ENCODE measurements around the gene KLK14.

Gene KLK14

DNA sequence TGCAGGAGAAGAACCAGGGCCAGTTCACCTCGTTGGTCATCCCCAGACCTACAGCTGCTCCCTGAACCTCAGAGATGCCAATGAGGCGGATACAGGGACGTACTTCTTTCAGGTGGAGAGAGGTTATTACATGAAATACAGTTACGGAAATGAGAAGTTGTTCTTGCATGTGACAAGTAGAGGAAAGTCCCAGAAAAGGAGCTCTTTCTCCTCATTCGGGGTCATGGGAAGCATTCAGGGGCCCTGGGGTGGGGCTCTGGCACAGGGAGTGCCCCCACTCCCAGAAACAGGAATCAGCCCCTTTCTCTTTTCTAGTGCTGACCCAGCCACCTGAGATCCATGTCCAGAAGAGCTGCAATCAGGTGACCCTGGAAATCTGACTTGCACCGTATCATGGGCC, 37.5 kb upstream of the KLK14 start:
- Histone ChIP-seq H3K9me3 (ENCODE audit: control insufficient read depth, insufficient read depth, low read length) (no peaks in the 10 kb centered on the region), H3K36me3 (ENCODE audit: insufficient read depth, low read length) (no peaks in the 10 kb centered on the region), H3K9ac (ENCODE audit: low read depth, low read length) (no peak overlapping the region), H3K4me1 (ENCODE audit: insufficient read depth, low read length) (peaks cover 6% of the 10 kb centered on the region; the same call in 1 of the 2 replicates)

DNA sequence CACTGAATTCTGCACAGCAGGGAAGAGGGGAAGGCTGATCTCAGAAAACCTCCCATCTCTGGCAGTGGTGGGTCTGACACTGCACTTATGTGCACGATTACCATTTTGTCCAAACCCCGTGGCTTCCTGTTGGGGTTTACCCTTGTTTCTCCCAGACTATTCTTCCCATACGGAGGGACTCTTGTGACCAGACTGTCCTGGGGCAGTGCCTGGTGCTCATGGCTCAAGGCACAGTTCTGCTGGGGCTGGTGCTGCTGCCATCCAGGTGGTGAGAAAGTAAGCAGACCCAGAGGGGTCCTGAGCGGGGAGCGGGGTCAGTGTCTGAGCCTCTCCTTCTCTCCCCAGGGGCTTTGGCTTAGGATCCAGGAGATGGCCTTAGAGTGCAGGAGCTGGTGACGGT, 36.9 kb upstream of the KLK14 start:
- no peaks in the 10 kb centered on the region for H3K9me3 ChIP-seq (ENCODE audit: control insufficient read depth, insufficient read depth, low read length)
- no peaks in the 10 kb centered on the region for H3K36me3 ChIP-seq (ENCODE audit: insufficient read depth, low read length)
- H3K9ac ChIP-seq (ENCODE audit: low read depth, low read length) = no peak overlapping the region
- H3K4me1 ChIP-seq (ENCODE audit: insufficient read depth, low read length) = peaks cover 6% of the 10 kb centered on the region; the same call in 1 of the 2 replicates

DNA sequence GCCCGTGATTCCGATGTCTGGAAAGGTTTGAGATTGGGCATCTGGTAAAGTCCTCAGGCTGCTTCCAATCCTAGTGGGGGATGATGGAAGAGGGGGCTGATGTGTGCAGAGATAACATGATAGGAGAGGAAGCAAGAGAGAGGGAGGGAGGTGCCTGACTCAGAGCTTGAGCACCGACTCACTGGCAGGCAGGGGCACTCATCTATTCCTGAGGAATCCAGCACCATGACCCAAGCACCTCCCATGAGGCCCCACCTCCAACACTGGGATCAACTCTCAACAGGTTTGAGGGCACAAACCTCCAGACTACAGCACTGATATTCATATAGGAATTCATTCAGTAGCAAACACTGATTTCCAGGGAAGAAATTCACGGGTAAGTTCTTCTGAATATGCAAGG, 36.4 kb upstream of the KLK14 start:
- H3K9ac ChIP-seq (ENCODE audit: low read depth, low read length) = no peak overlapping the region
- H3K4me1 ChIP-seq (ENCODE audit: insufficient read depth, low read length) = peaks cover 6% of the 10 kb centered on the region; the same call in 1 of the 2 replicates
- no peaks in the 10 kb centered on the region for H3K9me3 ChIP-seq (ENCODE audit: control insufficient read depth, insufficient read depth, low read length)
- no peaks in the 10 kb centered on the region for H3K36me3 ChIP-seq (ENCODE audit: insufficient read depth, low read length)

DNA sequence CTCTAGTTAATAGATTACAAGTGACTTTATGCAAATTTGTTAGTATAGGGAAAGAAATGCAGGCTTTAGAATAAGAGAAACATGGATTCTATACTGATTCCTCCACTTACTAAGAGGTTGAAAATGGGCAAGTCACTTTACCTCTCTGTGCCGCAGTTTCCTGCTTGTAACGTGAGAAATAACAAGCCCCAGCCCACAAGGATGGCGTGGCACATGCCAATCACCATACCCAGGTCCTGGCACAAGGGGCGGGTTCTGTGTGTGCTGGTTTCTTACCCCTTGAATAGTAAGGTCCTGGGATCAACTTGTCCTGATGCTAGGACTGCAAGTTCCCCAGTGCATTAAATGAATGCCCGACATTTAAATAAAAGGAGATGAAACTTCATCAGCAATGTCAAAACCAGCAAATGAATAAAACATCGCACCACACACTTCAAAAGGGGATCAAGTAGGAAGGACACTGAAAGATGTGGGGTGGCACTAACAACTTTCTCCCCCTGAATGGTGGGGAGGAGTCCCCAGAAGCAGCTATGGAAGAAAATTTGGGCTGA, 34.1 kb upstream of the KLK14 start:
- Histone ChIP-seq H3K36me3 (ENCODE audit: insufficient read depth, low read length) (no peaks in the 10 kb centered on the region), H3K9me3 (ENCODE audit: control insufficient read depth, insufficient read depth, low read length) (no peaks in the 10 kb centered on the region), H3K4me1 (ENCODE audit: insufficient read depth, low read length) (0 out of 2 replicates have a peak, but pooled peaks cover 2% of the 10 kb centered on the region), H3K9ac (ENCODE audit: low read depth, low read length) (no peak overlapping the region)

DNA sequence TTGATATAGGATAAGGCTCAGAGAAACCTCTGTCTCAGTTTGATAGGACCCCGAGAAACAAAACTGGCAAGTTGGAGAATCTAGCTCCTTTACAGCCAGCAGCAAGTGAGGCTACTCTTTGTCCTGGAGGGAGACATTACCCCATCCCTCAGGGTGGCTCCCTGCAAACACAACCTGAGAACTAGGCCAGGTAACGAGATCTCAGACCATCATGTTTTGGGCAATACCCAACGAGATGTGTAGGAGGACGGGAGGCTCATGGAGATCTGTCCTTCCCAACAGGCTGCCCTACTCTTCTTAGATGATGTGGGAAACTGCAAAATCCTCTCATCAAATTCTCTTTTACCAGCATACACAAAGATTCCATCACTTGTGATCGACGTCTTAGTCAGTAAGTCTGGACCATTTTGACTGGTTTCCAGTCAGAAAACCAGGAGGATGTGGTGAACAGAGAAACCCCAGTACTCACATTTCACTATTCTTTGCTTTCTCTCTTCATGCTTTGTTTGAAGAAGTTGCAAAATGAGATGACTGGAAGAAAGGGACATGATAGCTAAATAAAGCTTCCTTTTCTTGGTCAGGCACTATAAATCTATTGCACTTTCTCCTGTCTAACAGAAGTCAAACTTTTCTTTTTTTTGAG, 31.5 kb upstream of the KLK14 start:
- H3K9me3 ChIP-seq (ENCODE audit: control insufficient read depth, insufficient read depth, low read length) = no peaks in the 10 kb centered on the region

DNA sequence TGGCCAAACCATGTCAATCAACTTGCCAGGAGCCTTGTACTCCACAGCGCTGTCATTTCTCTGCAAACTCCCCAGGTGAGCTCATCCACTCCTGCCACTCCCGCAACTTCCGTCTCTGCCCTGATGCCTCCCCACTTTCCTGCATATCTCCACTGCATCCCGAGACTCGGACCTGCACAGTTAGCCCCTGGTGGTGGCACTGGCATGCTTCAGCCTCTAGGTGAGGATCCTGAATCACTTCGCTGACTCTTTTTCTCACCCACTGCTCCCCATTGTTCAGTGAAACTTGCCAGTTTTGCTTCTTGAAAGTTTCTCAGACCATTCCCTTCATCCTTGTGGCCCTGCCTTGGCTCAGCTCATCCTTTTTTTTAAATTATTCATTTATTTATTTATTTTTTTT, 28.9 kb upstream of the KLK14 start:
- Histone ChIP-seq H3K9me3 (ENCODE audit: control insufficient read depth, insufficient read depth, low read length) (no peaks in the 10 kb centered on the region), H3K9ac (ENCODE audit: low read depth, low read length) (no peak overlapping the region), H3K4me1 (ENCODE audit: insufficient read depth, low read length) (0 out of 2 replicates have a peak, but pooled peaks cover 4% of the 10 kb centered on the region), H3K36me3 (ENCODE audit: insufficient read depth, low read length) (no peaks in the 10 kb centered on the region; the same call in 1 of the 2 replicates)

More for the DNA sequence above, 31.5 kb upstream of the KLK14 start:
- Histone ChIP-seq H3K4me1 (ENCODE audit: insufficient read depth, low read length) (no peaks in the 10 kb centered on the region), H3K9ac (ENCODE audit: low read depth, low read length) (no peak overlapping the region), H3K36me3 (ENCODE audit: insufficient read depth, low read length) (no peaks in the 10 kb centered on the region)

DNA sequence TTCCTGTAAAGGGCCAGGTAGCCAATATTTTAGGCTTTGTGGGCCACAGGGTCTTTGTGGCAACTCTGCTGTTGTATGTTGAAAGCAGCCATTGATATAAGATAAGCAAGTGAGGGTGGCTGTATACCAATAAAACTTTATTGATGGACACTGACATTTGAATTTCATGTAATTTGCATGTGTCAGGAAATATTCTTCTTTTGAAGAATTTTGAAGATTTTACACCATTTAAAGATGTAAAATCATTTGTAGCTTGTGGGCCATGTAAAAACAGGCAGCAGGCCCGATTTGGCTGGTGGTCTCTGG, 27.9 kb upstream of the KLK14 start:
- H3K36me3 ChIP-seq (ENCODE audit: insufficient read depth, low read length) = no peaks in the 10 kb centered on the region; the same call in 1 of the 2 replicates
- H3K9me3 ChIP-seq (ENCODE audit: control insufficient read depth, insufficient read depth, low read length) = no peaks in the 10 kb centered on the region
- no peak overlapping the region for H3K9ac ChIP-seq (ENCODE audit: low read depth, low read length)
- 0 out of 2 replicates have a peak, but pooled peaks cover 4% of the 10 kb centered on the region for H3K4me1 ChIP-seq (ENCODE audit: insufficient read depth, low read length)

DNA sequence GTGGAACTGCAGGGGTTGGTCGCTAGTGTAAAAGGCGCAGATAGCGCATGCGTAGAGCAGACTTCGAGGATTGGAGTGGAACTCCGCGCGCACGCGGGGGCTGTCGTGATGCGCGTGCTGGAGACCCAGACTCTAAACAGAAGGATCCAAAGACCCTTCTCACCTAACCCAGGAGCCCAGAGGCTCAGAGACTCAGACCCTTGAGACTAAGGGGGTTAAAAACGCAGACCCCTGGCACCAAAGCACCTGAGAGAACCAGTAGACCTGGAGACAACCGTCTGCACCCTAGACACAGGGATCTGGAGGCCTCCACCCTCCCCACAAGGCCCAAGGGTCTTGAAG, 26.1 kb upstream of the KLK14 start:
- no peaks in the 10 kb centered on the region for H3K9me3 ChIP-seq (ENCODE audit: control insufficient read depth, insufficient read depth, low read length)
- H3K36me3 ChIP-seq (ENCODE audit: insufficient read depth, low read length) = no peaks in the 10 kb centered on the region; the same call in 1 of the 2 replicates
- 0 out of 2 replicates have a peak, but pooled peaks cover 4% of the 10 kb centered on the region for H3K4me1 ChIP-seq (ENCODE audit: insufficient read depth, low read length)
- H3K9ac ChIP-seq (ENCODE audit: low read depth, low read length) = peak overlapping the region; percentile 61

DNA sequence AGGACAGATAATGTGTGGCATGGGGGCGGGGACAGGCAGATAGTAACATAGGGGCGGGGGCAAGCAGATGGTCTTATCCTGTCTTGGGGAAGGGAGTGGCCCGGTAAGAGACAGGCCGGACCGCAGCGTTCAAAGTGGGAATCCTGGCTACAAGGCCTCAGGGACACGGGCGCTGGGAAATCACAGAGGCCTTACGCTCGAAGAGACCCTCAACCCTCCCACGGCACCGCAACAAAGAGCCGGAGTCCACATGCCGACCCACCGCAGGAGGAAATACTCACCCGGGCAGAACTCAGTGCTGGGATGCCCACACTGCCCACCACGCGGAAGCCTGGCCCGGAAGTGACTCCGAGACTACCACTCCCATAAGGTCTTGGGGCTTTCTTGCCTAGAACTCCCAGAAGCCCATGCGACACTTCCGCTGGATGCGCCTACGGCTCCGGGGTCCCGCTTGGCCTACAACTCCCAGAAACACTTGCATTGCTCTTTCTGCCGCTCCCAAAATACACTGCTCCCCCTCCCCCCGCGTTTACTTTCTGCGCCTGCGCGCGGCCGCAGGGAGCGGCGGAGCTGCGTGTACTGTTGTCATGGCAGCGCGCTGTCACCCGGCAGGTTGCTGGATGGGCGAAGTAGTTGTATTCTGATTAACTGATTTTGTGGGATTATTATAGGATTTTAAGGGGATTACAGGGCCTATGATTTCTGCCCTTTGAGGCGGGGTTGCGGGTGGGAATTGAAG, 25.5 kb upstream of the KLK14 start, which contains the start of gene CTU1:
CTU1 (minus strand) TSS at position 344 of the 739 bp plus-strand sequence. CDS start 3,840 bp downstream, outside the sequence.
- no peaks in the 10 kb centered on the region; the same call in 1 of the 2 replicates for H3K36me3 ChIP-seq (ENCODE audit: insufficient read depth, low read length)
- peak within 1 kb of the TSS; percentile 71 for H3K9ac ChIP-seq (ENCODE audit: low read depth, low read length)
- no peaks in the 10 kb centered on the region for H3K9me3 ChIP-seq (ENCODE audit: control insufficient read depth, insufficient read depth, low read length)
- H3K4me1 ChIP-seq (ENCODE audit: insufficient read depth, low read length) = 0 out of 2 replicates have a peak, but pooled peaks cover 4% of the 10 kb centered on the region

DNA sequence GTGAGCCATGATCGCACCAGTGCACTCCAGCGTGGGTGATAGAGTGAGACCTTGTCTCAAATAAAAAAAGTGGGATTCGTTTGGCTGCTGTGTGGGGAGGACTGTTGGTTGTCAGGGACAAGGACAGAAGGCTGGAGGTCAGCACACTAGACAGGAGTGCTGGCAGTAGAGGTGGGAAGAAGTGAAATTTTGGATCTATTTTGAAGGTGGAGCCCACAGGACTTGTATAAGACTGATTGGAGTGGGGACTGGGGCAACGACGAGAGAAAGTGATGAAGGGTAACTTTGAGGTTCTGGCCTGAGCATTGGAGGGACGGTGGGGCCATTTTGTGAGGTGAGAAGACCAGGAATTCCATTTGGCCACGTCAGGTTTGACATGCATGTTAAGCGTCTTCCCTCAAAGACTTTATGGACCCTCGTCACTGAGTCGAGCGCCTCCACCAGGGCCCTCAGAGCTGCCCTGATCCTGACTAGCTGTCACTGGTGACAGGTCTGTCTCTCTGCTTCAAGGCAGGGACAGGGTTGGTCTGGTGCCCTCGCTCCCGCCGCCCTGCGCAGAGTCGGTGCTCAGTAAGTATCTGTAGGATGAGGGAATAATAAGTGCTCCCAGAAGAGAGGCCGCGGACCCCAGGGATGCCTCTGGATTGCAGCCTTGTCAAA, 24.8 kb upstream of the KLK14 start:
- no peaks in the 10 kb centered on the region; the same call in 1 of the 2 replicates for H3K36me3 ChIP-seq (ENCODE audit: insufficient read depth, low read length)
- H3K4me1 ChIP-seq (ENCODE audit: insufficient read depth, low read length) = 0 out of 2 replicates have a peak, but pooled peaks cover 4% of the 10 kb centered on the region
- peak overlapping the region; percentile 71; the same call in 1 of the 2 replicates for H3K9ac ChIP-seq (ENCODE audit: low read depth, low read length)
- no peaks in the 10 kb centered on the region for H3K9me3 ChIP-seq (ENCODE audit: control insufficient read depth, insufficient read depth, low read length)

DNA sequence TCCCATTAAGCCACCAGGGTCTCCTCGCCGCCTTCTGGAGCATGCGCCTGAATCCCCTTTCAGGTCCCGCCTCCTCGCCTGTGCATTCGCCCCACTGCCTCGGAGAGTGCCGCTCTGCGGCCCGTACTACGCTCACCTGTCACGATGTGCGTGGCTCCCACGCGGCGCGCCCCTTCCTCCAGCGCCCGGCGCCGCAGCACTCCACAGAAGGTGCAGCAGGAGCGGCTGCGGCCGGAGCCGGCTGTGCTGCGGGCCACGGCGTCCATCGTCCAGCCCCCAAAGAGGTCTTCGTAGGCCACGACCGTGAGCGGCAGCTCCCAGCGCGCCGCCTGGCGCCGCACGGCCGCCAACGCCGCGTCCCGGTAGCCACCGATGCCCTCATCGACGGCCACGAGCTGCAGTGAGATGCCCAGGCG, 21.2 kb upstream of the KLK14 start:
- no peaks in the 10 kb centered on the region for H3K9me3 ChIP-seq (ENCODE audit: control insufficient read depth, insufficient read depth, low read length)
- no peak overlapping the region for H3K9ac ChIP-seq (ENCODE audit: low read depth, low read length)
- H3K36me3 ChIP-seq (ENCODE audit: insufficient read depth, low read length) = no peaks in the 10 kb centered on the region; the same call in 1 of the 2 replicates
- 0 out of 2 replicates have a peak, but pooled peaks cover 4% of the 10 kb centered on the region for H3K4me1 ChIP-seq (ENCODE audit: insufficient read depth, low read length)

DNA sequence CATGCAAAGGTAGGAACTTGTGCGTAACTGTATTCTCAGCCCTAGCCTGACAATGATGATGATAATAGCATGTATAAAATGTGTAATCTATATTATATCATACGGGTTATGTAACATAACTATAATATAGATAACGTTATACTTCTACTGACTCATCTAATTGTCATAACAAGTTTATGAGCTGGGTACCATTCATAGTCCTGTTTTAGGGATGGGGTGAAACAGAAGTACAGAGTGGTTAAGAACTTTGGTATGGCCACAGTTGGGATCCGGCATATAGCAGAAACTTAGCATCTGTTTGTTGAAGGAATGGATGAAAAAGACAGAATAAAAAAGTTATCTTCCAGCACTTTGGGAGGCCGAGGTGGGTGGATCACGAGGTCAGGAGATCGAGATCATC, 20.3 kb upstream of the KLK14 start:
- Histone ChIP-seq H3K9ac (ENCODE audit: low read depth, low read length) (no peak overlapping the region), H3K9me3 (ENCODE audit: control insufficient read depth, insufficient read depth, low read length) (no peaks in the 10 kb centered on the region), H3K4me1 (ENCODE audit: insufficient read depth, low read length) (0 out of 2 replicates have a peak, but pooled peaks cover 4% of the 10 kb centered on the region), H3K36me3 (ENCODE audit: insufficient read depth, low read length) (no peaks in the 10 kb centered on the region; the same call in 1 of the 2 replicates)

DNA sequence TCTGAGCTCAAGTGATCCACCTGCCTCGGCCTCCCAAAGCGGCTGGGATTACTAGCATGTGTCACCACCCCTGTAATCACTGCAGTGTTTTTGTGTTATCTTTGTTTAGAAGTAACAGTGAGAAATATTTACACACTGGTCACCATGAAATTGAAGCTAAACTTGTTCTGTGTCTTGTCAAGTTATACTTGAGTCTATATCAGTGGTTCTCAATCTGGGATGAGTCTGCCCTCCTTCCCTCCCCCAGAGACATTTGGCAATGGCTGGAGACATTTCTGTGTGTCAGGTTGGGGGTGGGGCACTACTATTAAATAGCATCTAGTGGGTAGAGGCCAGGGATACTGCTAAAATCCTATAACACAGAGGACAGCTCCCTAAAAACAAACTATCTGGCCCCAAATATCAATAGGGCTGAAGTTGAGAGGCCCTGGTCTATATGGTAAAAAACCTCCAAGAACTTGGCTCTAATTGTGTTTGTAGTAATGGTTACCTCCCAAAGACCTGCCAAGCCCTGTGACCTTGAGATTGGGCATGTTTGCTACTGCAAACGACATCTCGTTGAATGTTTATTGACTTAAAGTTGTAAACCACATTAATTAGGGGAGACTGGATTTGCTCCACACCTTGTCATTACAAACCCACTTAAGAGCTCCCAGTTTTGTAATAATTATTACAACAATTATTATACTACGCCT, 18.6 kb upstream of the KLK14 start:
- Histone ChIP-seq H3K36me3 (ENCODE audit: insufficient read depth, low read length) (no peaks in the 10 kb centered on the region), H3K9me3 (ENCODE audit: control insufficient read depth, insufficient read depth, low read length) (no peaks in the 10 kb centered on the region), H3K9ac (ENCODE audit: low read depth, low read length) (no peak overlapping the region), H3K4me1 (ENCODE audit: insufficient read depth, low read length) (no peaks in the 10 kb centered on the region)

DNA sequence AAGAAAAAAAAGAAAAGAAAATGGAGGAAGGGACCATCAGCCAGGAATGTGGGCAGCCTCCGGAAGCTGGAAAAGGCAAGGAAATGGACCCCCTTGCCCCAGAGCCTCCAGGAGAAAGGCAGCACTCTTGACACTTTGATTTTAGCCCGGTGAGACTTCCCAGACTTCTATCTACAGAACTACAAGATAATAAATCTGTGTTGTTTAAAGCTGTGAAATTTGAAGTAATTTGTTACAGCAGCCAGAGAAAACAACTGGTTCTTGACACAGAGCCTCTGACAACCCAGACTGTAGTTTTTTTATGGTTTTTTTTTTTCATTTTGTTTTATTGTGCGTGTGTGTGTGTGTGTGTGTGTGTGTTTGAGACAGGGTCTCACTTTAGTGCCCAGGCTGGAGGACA, 17.9 kb upstream of the KLK14 start:
- Histone ChIP-seq H3K9me3 (ENCODE audit: control insufficient read depth, insufficient read depth, low read length) (no peaks in the 10 kb centered on the region), H3K9ac (ENCODE audit: low read depth, low read length) (no peak overlapping the region), H3K4me1 (ENCODE audit: insufficient read depth, low read length) (no peaks in the 10 kb centered on the region), H3K36me3 (ENCODE audit: insufficient read depth, low read length) (no peaks in the 10 kb centered on the region)

All from ES-I3 (cell line).